H1 (cell line): Measurements from ENCODE around the gene TCHP. TPM values are rescaled to one million over a fixed set of nuclear protein-coding genes. Genes with fewer than 3 reads are reported as not detected.

Experiments used
- CTCF ChIA-PET: fragments of 300-600 bp; sonication (Branson Sonifier 250); formaldehyde crosslinking; loops from one replicate; lab custom pipeline; 2021; ENCODE audit not compliant: partially characterized antibody; lab: Charles Lee
- POLR2A ChIA-PET: fragments of 300-600 bp; sonication (Branson Sonifier 250); formaldehyde crosslinking; loops from one replicate; lab custom pipeline; 2021; ENCODE audit warnings: inconsistent platforms; ENCODE audit not compliant: partially characterized antibody; lab: Charles Lee
- DNase-seq, 2 experiments: peaks; one replicate each; pipeline versions ENCODE4 v3.0.0 to v3.0.0-alpha.2; 2010 to 2022; ENCODE audit warnings: low spot score in 2 of 2, low read depth in 1 of 2, mixed read lengths in 1 of 2
- FAIRE-seq: peaks from 2 replicates; lab custom pipeline; 2011; peaks lifted over from hg19 to GRCh38; lab: Jason Lieb, UNC
- H2AFZ ChIP-seq: 2 replicates; pipeline ENCODE4 v1.8.1; 2012; ENCODE audit warnings: low read length, inconsistent platforms
- H2AK5ac ChIP-seq: 2 replicates; pipeline ENCODE4 v1.6.1; 2013; ENCODE audit warnings: low read depth, low read length
- H2BK120ac ChIP-seq: replicated peaks from 2 replicates; pipeline ENCODE3; 2013; ENCODE audit warnings: low read depth, low read length, inconsistent platforms
- H2BK12ac ChIP-seq: 2 replicates; pipeline ENCODE4 v1.6.1; 2013; ENCODE audit warnings: low read depth, low read length
- H2BK15ac ChIP-seq: 2 replicates; pipeline ENCODE4 v1.6.1; 2013; ENCODE audit warnings: low read length
- H2BK20ac ChIP-seq: 2 replicates; pipeline ENCODE4 v1.6.1; 2013; ENCODE audit warnings: low read length
- H2BK5ac ChIP-seq: 2 replicates; pipeline ENCODE4 v1.6.1; 2013; ENCODE audit warnings: low read depth, low read length
- H3K14ac ChIP-seq: 2 replicates; pipeline ENCODE4 v1.6.1; 2013; ENCODE audit warnings: inconsistent platforms; ENCODE audit not compliant: insufficient read length
- H3K18ac ChIP-seq: 2 replicates; pipeline ENCODE4 v1.6.1; 2013; ENCODE audit warnings: low read length; ENCODE audit errors: extremely low read depth
- H3K23ac ChIP-seq: 2 replicates; pipeline ENCODE4 v1.6.1; 2013; ENCODE audit warnings: inconsistent platforms; ENCODE audit not compliant: insufficient read length
- H3K23me2 ChIP-seq: 2 replicates; pipeline ENCODE4 v1.6.1; 2013; ENCODE audit warnings: low read depth, low read length
- H3K27ac ChIP-seq: 2 replicates; pipeline ENCODE4 v1.6.1; 2011; ENCODE audit warnings: low read depth, low read length, inconsistent platforms
- H3K27me3 ChIP-seq, 4 experiments: replicated peaks in 1 of 4; 1 replicate in 1 of 4; 2 replicates in 3 of 4; pipeline versions ENCODE4 v1.6.1 to v1.8.1; 2011 to 2013; ENCODE audit warnings: low read length in 3 of 4, mild to moderate bottlenecking in 3 of 4, inconsistent platforms in 2 of 4, mixed read lengths in 2 of 4, moderate library complexity in 1 of 4; ENCODE audit not compliant: control insufficient read depth in 3 of 4, insufficient read depth in 3 of 4; ENCODE audit errors: extremely low read depth in 1 of 4
- H3K36me3 ChIP-seq, 4 experiments: 2 replicates each; pipeline versions ENCODE4 v1.6.1 to v1.8.1; 2011 to 2013; ENCODE audit warnings: mild to moderate bottlenecking in 4 of 4, low read length in 3 of 4, moderate library complexity in 2 of 4, control low read depth in 1 of 4, inconsistent platforms in 1 of 4; ENCODE audit not compliant: insufficient read depth in 4 of 4, control insufficient read depth in 2 of 4
- H3K4ac ChIP-seq: replicated peaks from 2 replicates; pipeline ENCODE3; 2013; ENCODE audit warnings: low read length, low read depth, mixed read lengths, inconsistent platforms; ENCODE audit not compliant: insufficient read length
- H3K4me1 ChIP-seq, 4 experiments: replicated peaks in 1 of 4; 1 replicate in 1 of 4; 2 replicates in 3 of 4; pipeline versions ENCODE4 v1.6.1 to v1.8.1; 2011 to 2013; ENCODE audit warnings: low read length in 3 of 4, inconsistent platforms in 2 of 4, mixed read lengths in 1 of 4; ENCODE audit not compliant: insufficient read depth in 4 of 4, control insufficient read depth in 3 of 4
- H3K4me2 ChIP-seq, 2 experiments: 2 replicates each; pipeline versions ENCODE4 v1.6.1 to v1.8.1; 2011 to 2013; ENCODE audit warnings: low read depth in 2 of 2, low read length in 2 of 2, control low read depth in 1 of 2, inconsistent platforms in 1 of 2, mild to moderate bottlenecking in 1 of 2; ENCODE audit not compliant: insufficient read depth in 1 of 2
- H3K4me3 ChIP-seq, 4 experiments: fragments of 200-600, 300-600 bp in 1 of 4; sonication (generic), shearing (Covaris generic), sonication (Bioruptor Twin) in 1 of 4; 2 replicates each; pipeline versions ENCODE4 v1.5.1 to v1.8.1; 2011 to 2016; ENCODE audit warnings: low read length in 4 of 4, low read depth in 3 of 4, control low read depth in 2 of 4, inconsistent platforms in 2 of 4, mild to moderate bottlenecking in 2 of 4, mixed read lengths in 1 of 4, moderate library complexity in 1 of 4; ENCODE audit not compliant: insufficient read depth in 2 of 4; ENCODE audit errors: extremely low read depth in 1 of 4
- H3K56ac ChIP-seq: replicated peaks from 2 replicates; pipeline ENCODE3; 2013; ENCODE audit warnings: low read depth, mild to moderate bottlenecking, mixed read lengths, low read length, inconsistent platforms; ENCODE audit not compliant: insufficient read length
- H3K79me1 ChIP-seq: 2 replicates; pipeline ENCODE4 v1.6.1; 2013; ENCODE audit warnings: low read depth, low read length, control low read depth
- H3K79me2 ChIP-seq, 2 experiments: 2 replicates each; pipeline versions ENCODE4 v1.6.1 to v1.8.1; 2012 to 2013; ENCODE audit warnings: low read length in 2 of 2, mild to moderate bottlenecking in 2 of 2, inconsistent platforms in 1 of 2; ENCODE audit not compliant: insufficient read depth in 2 of 2, control insufficient read depth in 1 of 2
- H3K9ac ChIP-seq, 4 experiments: replicated peaks in 1 of 4; 1 replicate in 1 of 4; 2 replicates in 3 of 4; pipeline versions ENCODE4 v1.6.1 to v1.8.1; 2011 to 2013; ENCODE audit warnings: low read depth in 3 of 4, low read length in 3 of 4, control low read depth in 2 of 4, mild to moderate bottlenecking in 2 of 4, moderate library complexity in 2 of 4, inconsistent platforms in 1 of 4; ENCODE audit errors: extremely low read depth in 1 of 4
- H3K9me3 ChIP-seq, 2 experiments: 2 replicates each; pipeline versions ENCODE4 v1.6.1 to v1.8.1; 2012 to 2013; ENCODE audit warnings: mild to moderate bottlenecking in 2 of 2, moderate library complexity in 2 of 2, control low read depth in 1 of 2, inconsistent platforms in 1 of 2, low read depth in 1 of 2, low read length in 1 of 2, mixed read lengths in 1 of 2; ENCODE audit not compliant: insufficient read depth in 2 of 2
- H4K20me1 ChIP-seq, 2 experiments: replicated peaks in 1 of 2; 2 replicates each; pipeline versions ENCODE3 to v1.8.1; 2011 to 2013; ENCODE audit warnings: inconsistent platforms in 2 of 2, low read length in 2 of 2, mild to moderate bottlenecking in 1 of 2; ENCODE audit not compliant: insufficient read depth in 2 of 2, control insufficient read depth in 1 of 2
- H4K5ac ChIP-seq: 2 replicates; pipeline ENCODE4 v1.6.1; 2013; ENCODE audit warnings: low read length, low read depth, mixed read lengths, inconsistent platforms; ENCODE audit not compliant: insufficient read length
- H4K8ac ChIP-seq: 2 replicates; pipeline ENCODE4 v1.8.0; 2013; ENCODE audit warnings: mild to moderate bottlenecking, moderate library complexity, low read length, inconsistent platforms; ENCODE audit not compliant: insufficient read depth; ENCODE audit errors: extremely low read depth
- H4K91ac ChIP-seq: replicated peaks from 2 replicates; pipeline ENCODE3; 2013; ENCODE audit warnings: low read length, mixed read lengths, inconsistent platforms; ENCODE audit not compliant: insufficient read length
- CBX5 ChIP-seq: fragments of 300-800, 300-1000 bp; sonication (generic); IDR thresholded peaks from 2 replicates; pipeline ENCODE4 v1.7.1; 2016; ENCODE audit warnings: antibody characterized with exemption, low read length, low read depth
- EGR1 ChIP-seq: IDR thresholded peaks from 2 replicates; pipeline ENCODE4 v1.6.1; 2011; ENCODE audit warnings: low read depth, low read length, borderline replicate concordance
- MAFK ChIP-seq: IDR thresholded peaks from 2 replicates; pipeline ENCODE4 v1.6.1; 2012; ENCODE audit warnings: low read depth, mild to moderate bottlenecking, improper control_type of control experiment, low read length
- POLR2A ChIP-seq, 2 experiments: IDR thresholded peaks; 1 replicate in 1 of 2; 2 replicates in 1 of 2; pipeline ENCODE4 v1.6.1; 2011; ENCODE audit warnings: low read depth in 2 of 2, low read length in 2 of 2, mild to moderate bottlenecking in 2 of 2; ENCODE audit errors: control extremely low read depth in 1 of 2
- RAD21 ChIP-seq, 2 experiments: IDR thresholded peaks in 1 of 2; conservative IDR thresholded peaks in 1 of 2; 2 replicates each; pipeline ENCODE4 v1.6.1; 2011; ENCODE audit warnings: low read depth in 2 of 2, low read length in 2 of 2, improper control_type of control experiment in 1 of 2, inconsistent platforms in 1 of 2, mild to moderate bottlenecking in 1 of 2, moderate library complexity in 1 of 2
- RNF2 ChIP-seq: fragments of 200-900, 300-1000 bp; sonication (generic); IDR thresholded peaks from 2 replicates; pipeline ENCODE4 v1.7.1; 2016; ENCODE audit warnings: borderline replicate concordance, low read depth, mild to moderate bottlenecking, antibody characterized with exemption, low read length; ENCODE audit not compliant: poor library complexity, severe bottlenecking; ENCODE audit errors: missing control alignments
- SP2 ChIP-seq: IDR thresholded peaks from 2 replicates; pipeline ENCODE4 v1.6.1; 2012; ENCODE audit warnings: mild to moderate bottlenecking, low read length, inconsistent platforms
- TAF7 ChIP-seq: optimal IDR thresholded peaks from 2 replicates; pipeline ENCODE3; 2011; ENCODE audit warnings: low read depth, mild to moderate bottlenecking, inconsistent platforms, low read length, moderate library complexity, borderline replicate concordance
- TCF12 ChIP-seq: IDR thresholded peaks from 2 replicates; pipeline ENCODE4 v1.6.1; 2011; ENCODE audit warnings: low read depth, mild to moderate bottlenecking, low read length
- TEAD4 ChIP-seq: IDR thresholded peaks from 2 replicates; pipeline ENCODE4 v1.6.1; 2012; ENCODE audit warnings: low read depth, low read length, inconsistent platforms, mixed read lengths
- YY1 ChIP-seq: IDR thresholded peaks from 2 replicates; pipeline ENCODE4 v1.6.1; 2011; ENCODE audit warnings: low read depth, mild to moderate bottlenecking, low read length
- WGBS, 2 experiments: shearing (Covaris generic) in 1 of 2; methylation state at CpG; one replicate each; pipeline versions ENCODE4 v1.1.6 to v1.1.7; 2013 to 2015; ENCODE audit warnings: low lambda C conversion rate in 2 of 2, mixed read lengths in 2 of 2, inconsistent platforms in 1 of 2, low coverage in 1 of 2, missing lambda C conversion rate in 1 of 2; ENCODE audit not compliant: insufficient replicate concordance in 2 of 2, insufficient coverage in 1 of 2, insufficient read length in 1 of 2; ENCODE audit errors: extremely low coverage in 1 of 2, missing lambda C conversion rate in 1 of 2; 5-methylcytosine and 5-hydroxymethylcytosine counted together
- polyA plus RNA-seq, 7 experiments: library from polyadenylated mRNA; depleted of rRNA in 3 of 7; stranded (reverse) in 5 of 7; unstranded in 2 of 7; fragments of >200 nt in 5 of 7; fragments of 200-250 nt in 2 of 7; gene quantifications; 1 replicate in 5 of 7; 2 replicates in 1 of 7; 4 replicates in 1 of 7; pipeline versions ENCODE4 v1.2.1 to v1.2.3, GENCODE V29; 2011 to 2013; ENCODE audit warnings: missing spikeins in 2 of 7, mixed read lengths in 2 of 7
- total RNA-seq: library from RNA; stranded (reverse); fragmentation: NEBNext Ultra II Directional; extraction: Animal tissue kit (Norgen Biotek cat#: 25700); gene quantifications from 2 replicates; pipeline ENCODE4 v1.2.1, GENCODE V29; 2021
- TF ChIP-seq, protein P1 (sequence below): IDR thresholded peaks from 2 replicates; pipeline ENCODE4 v1.6.1; 2012; ENCODE audit warnings: inconsistent platforms

TCHP gene
- total and polyA plus RNA-seq, 2 of the 8 experiments (the other 6 are each of a cell fraction or from before 2014, with no cell fraction given) = 2.8 to 4.5 TPM

DNA sequence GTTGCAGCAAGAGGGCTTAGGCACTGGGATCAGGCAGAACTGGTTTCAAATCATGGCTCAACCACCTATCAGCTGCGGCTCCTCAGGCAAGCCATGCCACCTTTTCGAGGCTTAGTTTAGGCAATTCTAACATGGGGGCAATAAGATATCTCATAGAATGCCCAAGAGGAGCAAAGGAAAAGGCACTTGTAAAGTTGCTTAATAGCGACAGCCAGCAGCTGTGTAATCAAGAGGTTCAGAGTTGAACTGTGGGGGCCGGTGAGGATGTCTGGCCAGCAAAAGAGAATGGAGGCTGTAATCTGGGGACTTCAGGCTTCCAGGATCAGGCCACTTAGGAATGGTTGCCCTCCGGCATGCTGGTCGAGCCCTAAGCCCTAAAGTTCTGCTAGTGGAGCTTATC lies 3.0 kb upstream of the TCHP start:
- CTCF ChIA-PET = interaction anchor here (3.0 kb wide), 1 partner anchor 14 kb away, joined by 11 read pairs; no protein-coding TSS in a partner anchor

More for the DNA sequence above, 3.0 kb upstream of the TCHP start:
- peaks cover 27 to 65% (median 61%) of the 10 kb centered on the region in 4 experiments for H3K27me3 ChIP-seq
- H2BK12ac ChIP-seq = no peak overlapping the region
- H2AK5ac ChIP-seq = no peak overlapping the region; the same call in 1 of the 2 replicates
- H3K79me1 ChIP-seq = no peaks in the 10 kb centered on the region
- H3K9me3 ChIP-seq = no peaks in the 10 kb centered on the region
- H3K36me3 ChIP-seq = no peaks in the 10 kb centered on the region
- H3K23me2 ChIP-seq = peaks cover 8% of the 10 kb centered on the region
- H2BK5ac ChIP-seq = no peak overlapping the region
- FAIRE-seq = no peak
- no peak for DNase-seq
- H3K4me2 ChIP-seq = no peak overlapping the region
- H2BK20ac ChIP-seq = no peak overlapping the region
- no peak overlapping the region for H3K4me3 ChIP-seq
- H4K91ac ChIP-seq = no peak overlapping the region
- WGBS, 2 experiments = 87% methylated on average over 6 of the region's 6 CpGs; no CpG with 5 or more reads in 1 of the 2 experiments
- no peak overlapping the region for H3K23ac ChIP-seq
- H3K4ac ChIP-seq = no peak overlapping the region
- TF ChIP-seq EGR1 (no peak), RNF2 (no peak), TAF7 (no peak), MAFK (no peak), YY1 (no peak), TEAD4 (no peak), CBX5 (no peak), SP2 (no peak), POLR2A (IDR thresholded peaks at IDR 0.05; ENCODE audit: control extremely low read depth in 1 of 2, low read depth in 2 of 2, low read length in 2 of 2) (no peak), RAD21 (IDR thresholded peaks at IDR 0.05 in 1 of 2, conservative IDR thresholded peaks at IDR 0.05 in 1 of 2; ENCODE audit: low read depth in 2 of 2, low read length in 2 of 2) (no peak), TCF12 (no peak)
- TF ChIP-seq, protein P1, sequence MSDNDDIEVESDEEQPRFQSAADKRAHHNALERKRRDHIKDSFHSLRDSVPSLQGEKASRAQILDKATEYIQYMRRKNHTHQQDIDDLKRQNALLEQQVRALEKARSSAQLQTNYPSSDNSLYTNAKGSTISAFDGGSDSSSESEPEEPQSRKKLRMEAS = no peak
- POLR2A ChIA-PET = interaction anchor here (0.6 to 1.1 kb wide), 2 partner anchors 13 to 48 kb away, joined by 3 to 4 read pairs; no protein-coding TSS in a partner anchor
- H3K27ac ChIP-seq = no peak overlapping the region
- H3K14ac ChIP-seq = no peak overlapping the region
- H4K20me1 ChIP-seq = peaks cover 0 to 3% of the 10 kb centered on the region in 2 experiments
- no peak overlapping the region for H3K18ac ChIP-seq
- H4K8ac ChIP-seq = no peak overlapping the region
- H3K79me2 ChIP-seq = no peaks in the 10 kb centered on the region
- H2BK120ac ChIP-seq = no peak overlapping the region
- no peak overlapping the region for H3K56ac ChIP-seq
- H2AFZ ChIP-seq = no peak overlapping the region
- no peak overlapping the region for H4K5ac ChIP-seq
- no peak overlapping the region for H3K9ac ChIP-seq
- H2BK15ac ChIP-seq = no peak overlapping the region
- H3K4me1 ChIP-seq = peaks cover 0 to 10% (median 2%) of the 10 kb centered on the region in 4 experiments; a peak in 2 of 7 replicates
